Ishikawa (cell line): ENCODE measurements around the gene TMEM120B.

Source experiments
- CEBPB ChIP-seq: IDR thresholded peaks from 2 replicates; pipeline ENCODE4 v1.6.1; 2012
- EGR1 ChIP-seq: IDR thresholded peaks from 2 replicates; pipeline ENCODE4 v1.6.1; 2012
- EP300 ChIP-seq: IDR thresholded peaks from 2 replicates; pipeline ENCODE4 v1.6.1; 2012; ENCODE audit warnings: borderline replicate concordance
- MAX ChIP-seq: IDR thresholded peaks from 2 replicates; pipeline ENCODE4 v1.6.1; 2012
- RAD21 ChIP-seq: IDR thresholded peaks from 2 replicates; pipeline ENCODE4 v1.6.1; 2012; ENCODE audit warnings: low read depth
- REST ChIP-seq: IDR thresholded peaks from 2 replicates; pipeline ENCODE4 v1.6.1; 2012; ENCODE audit warnings: low read depth, mild to moderate bottlenecking
- TAF1 ChIP-seq: IDR thresholded peaks from 2 replicates; pipeline ENCODE4 v1.6.1; 2012; ENCODE audit warnings: low read depth, mild to moderate bottlenecking
- TCF12 ChIP-seq: IDR thresholded peaks from 2 replicates; pipeline ENCODE4 v1.6.1; 2012; ENCODE audit warnings: low read depth
- YY1 ChIP-seq: IDR thresholded peaks from 2 replicates; pipeline ENCODE4 v1.6.1; 2012; ENCODE audit warnings: low read depth

- TF ChIP-seq CEBPB (peak; percentile 55), RAD21 (no peak), YY1 (no peak), REST (no peak), EGR1 (no peak), EP300 (no peak), TCF12 (no peak; the same call in 1 of the 2 replicates), MAX (no peak), TAF1 (peak; percentile 4; the same call in 1 of the 2 replicates)
Observed at GRCh38 chr12:121799156-121799841, 86.7 kb downstream of the TMEM120B start.
